Ovary (tissue), 9 donors: ENCODE measurements around the gene GTF3C4. TPM values are rescaled to one million over a fixed set of nuclear protein-coding genes. Genes with fewer than 3 reads are reported as not detected.

Source experiments
- DNase-seq, 5 donors: peaks; one replicate each; pipeline ENCODE4 v3.0.0-alpha.2; 2019 to 2020
- H3K27ac ChIP-seq, 2 donors: fragments of 200-600 bp; one replicate each; pipeline versions ENCODE4 v1.5.1 to v1.8.0; 2019 to 2022
- H3K27me3 ChIP-seq: fragments of 200-600 bp; one replicate; pipeline ENCODE4 v1.8.0; 2022
- H3K36me3 ChIP-seq: fragments of 200-600 bp; sonication (generic); one replicate; pipeline ENCODE4 v1.5.1; 2019
- H3K4me1 ChIP-seq: one replicate; pipeline ENCODE4 v1.8.1; 2013; ENCODE audit warnings: mild to moderate bottlenecking, moderate library complexity; ENCODE audit not compliant: insufficient read depth
- H3K4me3 ChIP-seq: fragments of 200-600 bp; sonication (generic); one replicate; pipeline ENCODE4 v1.5.1; 2017
- H3K9me3 ChIP-seq, 2 donors: fragments of 200-600 bp in 1 of 2; sonication (generic) in 1 of 2; one replicate each; pipeline versions ENCODE4 v1.5.1 to v1.8.1; 2013 to 2019; ENCODE audit warnings: mild to moderate bottlenecking in 1 of 2, moderate library complexity in 1 of 2
- CTCF ChIP-seq, 3 donors: fragments of 450-650 bp in 2 of 3; fragments of 200-600 bp in 1 of 3; IDR thresholded peaks; one replicate each; pipeline versions ENCODE4 v1.5.1 to v1.8.0; 2016 to 2022; ENCODE audit warnings: antibody characterized with exemption in 3 of 3, mild to moderate bottlenecking in 1 of 3
- EP300 ChIP-seq: sonication (generic); formaldehyde crosslinking; IDR thresholded peaks from one replicate; pipeline ENCODE4 v1.6.1; 2017; ENCODE audit warnings: antibody characterized with exemption
- POLR2A ChIP-seq: fragments of 450-650 bp; IDR thresholded peaks from one replicate; pipeline ENCODE4 v1.6.1; 2017; ENCODE audit warnings: antibody characterized with exemption, mild to moderate bottlenecking, moderate library complexity
- WGBS, 3 donors: extraction: QIAGEN DNeasy Blood & Tissue Kit in 1 of 3; methylation state at CpG; one replicate each; pipeline versions ENCODE4 v1.1.5 to v1.1.7; 2013 to 2017; 5-methylcytosine and 5-hydroxymethylcytosine counted together
- intact Hi-C, 4 donors: fragments of 100-400 bp; cut with DNase I; formaldehyde crosslinking; loops; one replicate each; pipeline versions ENCODE4 v1.11.0 to v1.15.1; 2022 to 2023
- polyA plus RNA-seq, 2 donors: library from polyadenylated mRNA; stranded (reverse); fragments of 200-250 nt in 1 of 2; fragments of 350-450 nt in 1 of 2; fragmentation: Illumina TruSeq in 1 of 2; extraction: RNeasy Lipid Tissue Mini Kit (QIAGEN cat#74804) in 1 of 2; gene quantifications; one replicate each; pipeline ENCODE4 v1.2.3, GENCODE V29; 2013 to 2014
- total RNA-seq, 7 donors: library from RNA; depleted of rRNA in 2 of 7; stranded (reverse); fragments of >200 nt in 2 of 7; fragmentation: NEBNext Ultra II Directional in 3 of 7; extraction: Animal tissue kit (Norgen Biotek cat#: 25700) in 3 of 7; gene quantifications; one replicate each; pipeline versions ENCODE4 v1.1.0 to v1.2.4, GENCODE V29; 2016 to 2023
- donor health status: DM: no; HTN: no; CAD: no; lungs with moderate emphysema.
- donor health status: DM: no; HTN: no; CAD: no.
- donor health status: Bipolar disorder and iron deficiency.
- donor health status: DM: yes; HTN: yes; CAD: no.
- donor health status: DM: no; HTN: no; CAD: no.
- donor health status: DM: yes; HTN: yes; CAD: no.

Gene GTF3C4
- total and polyA plus RNA-seq, 9 donors, result 7.0 to 19.4 (median 15.5) TPM

DNA sequence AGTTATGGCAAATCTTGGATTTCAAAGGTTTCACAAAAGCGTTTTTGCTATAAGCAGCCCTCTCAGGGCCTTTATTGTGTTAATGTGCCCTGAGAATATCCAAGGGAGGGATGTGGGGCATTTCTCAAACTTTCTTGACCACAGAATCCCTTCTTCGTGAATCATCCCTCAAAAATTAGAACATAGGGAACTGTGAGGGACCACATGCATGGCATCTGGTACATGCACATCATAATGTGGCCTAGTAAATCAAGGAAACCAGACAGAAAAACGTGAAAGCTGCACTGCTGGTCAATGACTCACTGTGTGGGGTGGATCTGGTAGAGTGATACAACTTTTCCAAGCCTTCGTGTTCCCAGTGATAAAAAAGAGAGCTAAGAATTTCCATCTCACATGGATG lies 22.9 kb upstream of the GTF3C4 start:
- intact Hi-C loops, result no loop called here
- no peak for DNase-seq
- no peaks in the 10 kb centered on the region for H3K27me3 ChIP-seq
- H3K27ac ChIP-seq, result no peak overlapping the region
- 67 to 80% (median 75%) methylated on average over 4 of the region's 4 CpGs for WGBS, 3 donors
- no peaks in the 10 kb centered on the region for H3K4me1 ChIP-seq
- H3K9me3 ChIP-seq, result no peaks in the 10 kb centered on the region
- no peak for TF ChIP-seq POLR2A
- no peak for TF ChIP-seq EP300
- no peak for TF ChIP-seq CTCF (IDR thresholded peaks at IDR 0.05)
- H3K36me3 ChIP-seq, result no peaks in the 10 kb centered on the region
- H3K4me3 ChIP-seq, result no peak overlapping the region

DNA sequence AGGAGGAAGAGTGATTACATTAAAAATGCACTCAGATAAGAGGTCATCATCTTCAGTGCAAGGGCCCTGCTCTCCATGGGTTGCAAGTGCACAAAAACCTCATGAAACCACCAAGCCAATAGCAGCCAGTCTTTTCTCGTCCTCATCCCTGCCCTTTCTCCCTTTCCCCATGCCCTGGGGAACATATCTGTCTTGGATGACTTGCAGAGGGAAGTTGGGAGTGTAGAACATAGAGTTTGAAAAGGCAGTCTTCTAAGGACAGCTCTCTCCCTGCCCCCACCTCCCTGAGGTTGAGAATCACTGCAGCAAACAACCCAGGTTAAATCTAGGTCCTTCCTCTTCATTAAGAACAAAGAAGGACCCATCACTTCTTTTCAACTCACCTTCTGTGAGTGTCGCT lies 22.5 kb upstream of the GTF3C4 start:
- Histone ChIP-seq H3K36me3 (no peaks in the 10 kb centered on the region), H3K27ac (no peak overlapping the region), H3K27me3 (no peaks in the 10 kb centered on the region), H3K9me3 (no peaks in the 10 kb centered on the region), H3K4me3 (no peak overlapping the region), H3K4me1 (no peaks in the 10 kb centered on the region)
- no peak for DNase-seq
- intact Hi-C loops, result no loop called here
- TF ChIP-seq EP300 (no peak), POLR2A (no peak), CTCF (IDR thresholded peaks at IDR 0.05) (no peak)
- 82 to 85% (median 84%) methylated on average over 2 of the region's 2 CpGs for WGBS, 3 donors

- no peaks in the 10 kb centered on the region for H3K36me3 ChIP-seq
- H3K4me1 ChIP-seq, result no peaks in the 10 kb centered on the region
- intact Hi-C loops, result no loop called here
- no peaks in the 10 kb centered on the region for H3K9me3 ChIP-seq
- H3K27ac ChIP-seq, result no peak overlapping the region
- no peak for TF ChIP-seq POLR2A
- no peak for TF ChIP-seq EP300
- TF ChIP-seq CTCF (IDR thresholded peaks at IDR 0.05), result no peak
- DNase-seq, result no peak
- no peak overlapping the region for H3K4me3 ChIP-seq
- no peaks in the 10 kb centered on the region for H3K27me3 ChIP-seq
- 89 to 90% (median 89%) methylated on average over 7 of the region's 7 CpGs for WGBS, 3 donors
Measured at GRCh38 chr9:132648283-132648682, 22.0 kb upstream of the GTF3C4 start.

DNA sequence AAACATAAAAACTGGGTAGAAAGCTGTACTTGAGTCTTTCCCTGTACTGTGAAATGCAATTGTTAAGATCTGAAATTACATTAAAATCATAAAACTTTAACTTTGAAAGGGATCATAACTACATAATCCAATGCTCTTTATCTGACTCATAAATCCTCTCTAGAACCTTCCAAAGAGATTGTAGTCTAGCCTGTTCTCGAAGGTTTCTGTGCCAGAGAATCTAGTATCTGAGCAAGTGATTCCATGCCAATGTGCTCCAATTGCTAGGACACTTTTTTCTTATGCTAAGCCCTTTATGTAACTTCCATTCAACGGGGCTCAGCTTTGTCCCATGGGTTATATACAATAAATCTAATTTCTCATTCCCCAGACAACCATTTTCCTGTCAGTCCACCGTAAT lies 21.6 kb upstream of the GTF3C4 start:
- intact Hi-C loops, result no loop called here
- Histone ChIP-seq H3K4me3 (no peak overlapping the region), H3K27ac (no peak overlapping the region), H3K9me3 (no peaks in the 10 kb centered on the region), H3K36me3 (no peaks in the 10 kb centered on the region), H3K4me1 (no peaks in the 10 kb centered on the region), H3K27me3 (no peaks in the 10 kb centered on the region)
- WGBS, 3 donors, result 79 to 86% (median 85%) methylated on average over 3 of the region's 3 CpGs
- no peak for DNase-seq
- TF ChIP-seq POLR2A (no peak), CTCF (IDR thresholded peaks at IDR 0.05) (no peak), EP300 (no peak)

DNA sequence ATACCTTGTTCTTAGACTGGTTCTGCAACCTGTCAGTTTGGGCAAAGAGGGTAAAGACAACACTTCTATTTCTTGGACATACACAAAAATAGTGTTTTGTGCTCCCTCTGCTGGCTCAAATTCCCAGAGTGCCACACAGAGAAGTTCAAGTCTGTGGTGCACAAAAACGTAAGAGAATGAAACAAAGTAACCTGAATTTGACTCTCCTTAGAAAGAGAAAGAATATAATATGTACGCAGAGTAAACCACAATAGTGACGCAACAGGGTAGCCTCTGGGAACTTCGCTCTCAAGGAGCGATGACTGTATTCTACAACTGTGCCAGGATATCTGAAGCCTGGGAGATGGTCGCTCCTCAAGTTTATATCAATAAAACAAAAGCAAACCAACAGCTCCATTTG lies 19.0 kb upstream of the GTF3C4 start:
- no peaks in the 10 kb centered on the region for H3K36me3 ChIP-seq
- TF ChIP-seq CTCF (IDR thresholded peaks at IDR 0.05), result no peak
- no peak for TF ChIP-seq EP300
- H3K4me3 ChIP-seq, result no peak overlapping the region
- 79 to 87% (median 82%) methylated on average over 6 of the region's 6 CpGs for WGBS, 3 donors
- intact Hi-C loops, result no loop called here
- H3K9me3 ChIP-seq, result no peaks in the 10 kb centered on the region
- no peak overlapping the region for H3K27ac ChIP-seq
- H3K27me3 ChIP-seq, result no peaks in the 10 kb centered on the region
- H3K4me1 ChIP-seq, result no peaks in the 10 kb centered on the region
- DNase-seq, result no peak
